Stimulated activated CD4-positive, alpha-beta T cell treated with anti-CD3 and anti-CD28 coated beads, Interleukin-4, amount 100 ng/mL, for 24 hours (primary cell): ENCODE measurements around the gene WDR70.
"Not testable (repeated sequence)": the region's sequence is repeated elsewhere in the genome, so short reads cannot be mapped to it uniquely, and the experiment has no call there.

ENCODE experiments used
- DNase-seq: peaks from one replicate; pipeline ENCODE4 v3.0.0-alpha.2; 2020

Gene WDR70

GRCh38 chr5:37454402-37455055 lies 75.4 kb downstream of the WDR70 start:
- not testable (repeated sequence) for DNase-seq

GRCh38 chr5:37463191-37464051 lies 84.3 kb downstream of the WDR70 start:
- DNase-seq: not testable (repeated sequence)

- not testable (repeated sequence) for DNase-seq
Observed at GRCh38 chr5:37464581-37464980, 85.5 kb downstream of the WDR70 start.

- not testable (repeated sequence) for DNase-seq
Observed at GRCh38 chr5:37469383-37469782, 90.3 kb downstream of the WDR70 start.

GRCh38 chr5:37471666-37472197 lies 92.6 kb downstream of the WDR70 start:
- no peak for DNase-seq

- DNase-seq: no peak
Observed at GRCh38 chr5:37477426-37477825, 98.3 kb downstream of the WDR70 start.

- DNase-seq: no peak
Observed at GRCh38 chr5:37478121-37478894, 99.2 kb downstream of the WDR70 start.

- DNase-seq: not testable (repeated sequence)
Observed at GRCh38 chr5:37481395-37481794, 102.3 kb downstream of the WDR70 start.

GRCh38 chr5:37490120-37490810 lies 111.1 kb downstream of the WDR70 start:
- DNase-seq: no peak

GRCh38 chr5:37490931-37491330 lies 111.8 kb downstream of the WDR70 start:
- no peak for DNase-seq

GRCh38 chr5:37492778-37493555 lies 113.8 kb downstream of the WDR70 start:
- no peak for DNase-seq

- DNase-seq: no peak
Observed at GRCh38 chr5:37494756-37495155, 115.6 kb downstream of the WDR70 start.

GRCh38 chr5:37495210-37495609 lies 116.1 kb downstream of the WDR70 start:
- DNase-seq: no peak

GRCh38 chr5:37495668-37496347 lies 116.7 kb downstream of the WDR70 start:
- DNase-seq: no peak

GRCh38 chr5:37496902-37497445 lies 117.9 kb downstream of the WDR70 start:
- no peak for DNase-seq

GRCh38 chr5:37501152-37501551 lies 122.0 kb downstream of the WDR70 start:
- DNase-seq: no peak

- DNase-seq: no peak
Observed at GRCh38 chr5:37506241-37506640, 127.1 kb downstream of the WDR70 start.

GRCh38 chr5:37506722-37507121 lies 127.6 kb downstream of the WDR70 start:
- no peak for DNase-seq

- no peak for DNase-seq
Observed at GRCh38 chr5:37511646-37512045, 132.5 kb downstream of the WDR70 start.

- DNase-seq: no peak
Observed at GRCh38 chr5:37514946-37515345, 135.8 kb downstream of the WDR70 start.

GRCh38 chr5:37517686-37518085 lies 138.6 kb downstream of the WDR70 start:
- no peak for DNase-seq
